ENCODE results near the gene RHPN2. TPM values are rescaled to one million over a fixed set of nuclear protein-coding genes. Genes with fewer than 3 reads are reported as not detected.
"Not testable (repeated sequence)": the region's sequence is repeated elsewhere in the genome, so short reads cannot be mapped to it uniquely, and the experiment has no call there.

RHPN2 gene
- total RNA-seq, 1 donor from 2014 or later: 0.67 TPM

- DNase-seq (ENCODE audit: low spot score); intact Hi-C loops (cut with DNase I): not testable (repeated sequence)
Measured at GRCh38 chr19:33036370-33037167, 28.1 kb downstream of the RHPN2 start.

GRCh38 chr19:33035461-33035860, 29.2 kb downstream of the RHPN2 start:
- DNase-seq (ENCODE audit: low spot score): no peak
- intact Hi-C loops (cut with DNase I): no loop called here

GRCh38 chr19:33032218-33032781, 32.4 kb downstream of the RHPN2 start:
- intact Hi-C loops (cut with DNase I): no loop called here
- DNase-seq (ENCODE audit: low spot score): no peak

GRCh38 chr19:33029746-33030303, 34.9 kb downstream of the RHPN2 start:
- intact Hi-C loops (cut with DNase I): no loop called here
- no peak for DNase-seq (ENCODE audit: low spot score)

GRCh38 chr19:33026602-33027001, 38.1 kb downstream of the RHPN2 start:
- intact Hi-C loops (cut with DNase I); DNase-seq (ENCODE audit: low spot score): not testable (repeated sequence)

GRCh38 chr19:33025468-33026238, 39.0 kb downstream of the RHPN2 start:
- intact Hi-C loops (cut with DNase I); DNase-seq (ENCODE audit: low spot score): not testable (repeated sequence)

GRCh38 chr19:33024398-33024797, 40.3 kb downstream of the RHPN2 start:
- intact Hi-C loops (cut with DNase I): no loop called here
- no peak for DNase-seq (ENCODE audit: low spot score)

- intact Hi-C loops (cut with DNase I): no loop called here
- DNase-seq (ENCODE audit: low spot score): no peak
Measured at GRCh38 chr19:33022472-33023116, 42.1 kb downstream of the RHPN2 start.

GRCh38 chr19:33010891-33011290, 53.8 kb downstream of the RHPN2 start:
- DNase-seq (ENCODE audit: low spot score); intact Hi-C loops (cut with DNase I): not testable (repeated sequence)

GRCh38 chr19:33008738-33009137, 56.0 kb downstream of the RHPN2 start:
- intact Hi-C loops (cut with DNase I): no loop called here

GRCh38 chr19:33005440-33005839, 59.2 kb downstream of the RHPN2 start:
- DNase-seq (ENCODE audit: low spot score): no peak
- intact Hi-C loops (cut with DNase I): no loop called here

More at GRCh38 chr19:33008738-33009137, 56.0 kb downstream of the RHPN2 start:
- DNase-seq (ENCODE audit: low spot score): no peak

GRCh38 chr19:33003424-33004024, 61.2 kb downstream of the RHPN2 start:
- intact Hi-C loops (cut with DNase I); DNase-seq (ENCODE audit: low spot score): not testable (repeated sequence)

- DNase-seq (ENCODE audit: low spot score); intact Hi-C loops (cut with DNase I): not testable (repeated sequence)
Measured at GRCh38 chr19:33002126-33002865, 62.4 kb downstream of the RHPN2 start.

GRCh38 chr19:33000910-33001309, 63.8 kb downstream of the RHPN2 start:
- no peak for DNase-seq (ENCODE audit: low spot score)
- intact Hi-C loops (cut with DNase I): no loop called here

- intact Hi-C loops (cut with DNase I): no loop called here
- no peak for DNase-seq (ENCODE audit: low spot score)
Measured at GRCh38 chr19:33000510-33000909, 64.2 kb downstream of the RHPN2 start.

GRCh38 chr19:32998722-32999121, 66.0 kb downstream of the RHPN2 start:
- intact Hi-C loops (cut with DNase I): no loop called here

GRCh38 chr19:32997716-32998355, 66.9 kb downstream of the RHPN2 start:
- no peak for DNase-seq (ENCODE audit: low spot score)
- intact Hi-C loops (cut with DNase I): no loop called here

More at GRCh38 chr19:32998722-32999121, 66.0 kb downstream of the RHPN2 start:
- DNase-seq (ENCODE audit: low spot score): no peak

GRCh38 chr19:32997061-32997464, 67.6 kb downstream of the RHPN2 start:
- intact Hi-C loops (cut with DNase I); DNase-seq (ENCODE audit: low spot score): not testable (repeated sequence)
